ENCODE data around the gene JAKMIP3.

Gene JAKMIP3

DNA sequence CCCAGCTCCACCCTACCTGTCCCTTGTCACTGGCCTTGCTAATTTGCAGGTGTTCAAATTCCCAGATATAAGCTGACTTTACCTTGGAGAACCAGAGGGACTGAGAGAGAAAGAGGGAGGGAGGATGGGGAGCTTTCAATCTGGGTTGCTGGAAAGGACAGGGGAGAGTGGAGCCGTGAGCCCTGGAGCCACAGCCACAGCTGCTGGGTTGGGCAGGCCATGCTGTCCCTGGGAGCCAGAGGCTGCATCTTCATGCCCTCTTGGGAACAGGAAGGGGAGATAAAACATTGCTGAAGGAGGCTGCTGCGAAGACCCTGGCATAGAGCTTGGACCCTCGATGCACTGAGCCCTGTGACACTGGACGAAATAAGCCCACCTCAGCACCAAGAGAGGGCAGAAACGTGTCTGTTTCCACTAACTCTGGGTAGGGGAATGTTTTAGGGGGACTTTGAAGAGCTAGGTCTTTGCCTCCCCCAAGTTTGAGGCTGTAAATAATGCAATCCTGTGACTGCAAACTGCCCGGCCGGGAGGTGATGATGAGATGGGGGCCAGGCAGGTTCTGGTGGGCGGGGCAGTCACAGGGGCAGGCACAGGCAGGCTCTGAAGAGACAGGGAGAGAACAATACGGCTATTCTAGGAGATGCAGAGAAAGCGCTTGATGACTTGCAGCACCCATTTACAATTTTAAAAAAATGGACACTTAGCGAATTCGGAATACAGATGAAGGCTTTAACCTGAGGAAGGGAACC lies 5.8 kb upstream of the JAKMIP3 start:
- H3K27me3 ChIP-seq (ENCODE audit: insufficient read depth, low read length, poor library complexity), result no peaks in the 10 kb centered on the region
- H3K36me3 ChIP-seq (ENCODE audit: insufficient read depth, low read length), result no peaks in the 10 kb centered on the region
- DNase-seq (no peak), ATAC-seq (ENCODE audit: insufficient read depth, low read depth) (no peak)
- no peaks in the 10 kb centered on the region for H3K79me2 ChIP-seq (ENCODE audit: insufficient read depth, low read length)
- peaks cover 2% of the 10 kb centered on the region; the same call in 1 of the 2 replicates for H4K20me1 ChIP-seq (ENCODE audit: insufficient read depth, low read length)
- H3K9ac ChIP-seq (ENCODE audit: low read depth, low read length), result no peak overlapping the region
- H3K4me1 ChIP-seq (ENCODE audit: insufficient read depth, low read length), result no peaks in the 10 kb centered on the region
- H3K4me3 ChIP-seq (ENCODE audit: low read depth in 1 of 2, low read length in 2 of 2), result no peak overlapping the region
- TF ChIP-seq EZH2 (IDR thresholded peaks at IDR 0.05; ENCODE audit: borderline replicate concordance, low read depth, low read length, severe bottlenecking), result no peak
- no peak overlapping the region for H3K27ac ChIP-seq (ENCODE audit: low read length)
- no peak overlapping the region for H2AFZ ChIP-seq (ENCODE audit: low read depth, low read length)
- H3K4me2 ChIP-seq (ENCODE audit: insufficient read depth, low read length), result no peak overlapping the region
- no peaks in the 10 kb centered on the region for H3K9me3 ChIP-seq (ENCODE audit: insufficient read depth, low read length, severe bottlenecking)

DNA sequence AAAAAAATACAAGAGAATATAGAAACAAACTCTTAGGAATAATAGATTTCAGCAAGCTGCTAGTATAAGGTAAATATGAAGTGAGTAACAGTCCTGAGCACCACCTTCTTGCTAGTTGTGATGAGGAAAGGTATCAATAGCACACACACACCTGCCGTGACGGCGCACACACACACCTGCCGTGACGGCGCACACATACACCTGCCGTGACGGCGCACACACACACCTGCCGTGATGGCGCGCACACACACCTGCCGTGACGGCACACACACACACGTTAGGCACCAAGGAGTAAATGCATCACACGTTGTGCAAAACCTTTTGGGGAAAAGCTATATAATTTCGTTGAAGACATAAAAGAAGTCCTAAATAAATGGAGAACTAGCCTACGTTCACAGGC lies 4.7 kb upstream of the JAKMIP3 start:
- no peaks in the 10 kb centered on the region for H3K36me3 ChIP-seq (ENCODE audit: insufficient read depth, low read length)
- H3K79me2 ChIP-seq (ENCODE audit: insufficient read depth, low read length), result no peaks in the 10 kb centered on the region
- H3K27me3 ChIP-seq (ENCODE audit: insufficient read depth, low read length, poor library complexity), result no peaks in the 10 kb centered on the region
- H3K4me2 ChIP-seq (ENCODE audit: insufficient read depth, low read length), result no peak overlapping the region
- H2AFZ ChIP-seq (ENCODE audit: low read depth, low read length), result no peak overlapping the region
- H3K9me3 ChIP-seq (ENCODE audit: insufficient read depth, low read length, severe bottlenecking), result no peaks in the 10 kb centered on the region
- no peak overlapping the region for H3K27ac ChIP-seq (ENCODE audit: low read length)
- DNase-seq (no peak), ATAC-seq (ENCODE audit: insufficient read depth, low read depth) (no peak)
- no peak for TF ChIP-seq EZH2 (IDR thresholded peaks at IDR 0.05; ENCODE audit: borderline replicate concordance, low read depth, low read length, severe bottlenecking)
- TF ChIP-seq, protein P1, sequence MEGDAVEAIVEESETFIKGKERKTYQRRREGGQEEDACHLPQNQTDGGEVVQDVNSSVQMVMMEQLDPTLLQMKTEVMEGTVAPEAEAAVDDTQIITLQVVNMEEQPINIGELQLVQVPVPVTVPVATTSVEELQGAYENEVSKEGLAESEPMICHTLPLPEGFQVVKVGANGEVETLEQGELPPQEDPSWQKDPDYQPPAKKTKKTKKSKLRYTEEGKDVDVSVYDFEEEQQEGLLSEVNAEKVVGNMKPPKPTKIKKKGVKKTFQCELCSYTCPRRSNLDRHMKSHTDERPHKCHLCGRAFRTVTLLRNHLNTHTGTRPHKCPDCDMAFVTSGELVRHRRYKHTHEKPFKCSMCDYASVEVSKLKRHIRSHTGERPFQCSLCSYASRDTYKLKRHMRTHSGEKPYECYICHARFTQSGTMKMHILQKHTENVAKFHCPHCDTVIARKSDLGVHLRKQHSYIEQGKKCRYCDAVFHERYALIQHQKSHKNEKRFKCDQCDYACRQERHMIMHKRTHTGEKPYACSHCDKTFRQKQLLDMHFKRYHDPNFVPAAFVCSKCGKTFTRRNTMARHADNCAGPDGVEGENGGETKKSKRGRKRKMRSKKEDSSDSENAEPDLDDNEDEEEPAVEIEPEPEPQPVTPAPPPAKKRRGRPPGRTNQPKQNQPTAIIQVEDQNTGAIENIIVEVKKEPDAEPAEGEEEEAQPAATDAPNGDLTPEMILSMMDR (IDR thresholded peaks at IDR 0.05; ENCODE audit: borderline replicate concordance, extremely low read depth, low read length, poor library complexity, severe bottlenecking), result no peak
- peaks cover 2% of the 10 kb centered on the region; the same call in 1 of the 2 replicates for H4K20me1 ChIP-seq (ENCODE audit: insufficient read depth, low read length)
- no peak overlapping the region for H3K4me3 ChIP-seq (ENCODE audit: low read depth in 1 of 2, low read length in 2 of 2)
- no peak overlapping the region for H3K9ac ChIP-seq (ENCODE audit: low read depth, low read length)
- H3K4me1 ChIP-seq (ENCODE audit: insufficient read depth, low read length), result no peaks in the 10 kb centered on the region

DNA sequence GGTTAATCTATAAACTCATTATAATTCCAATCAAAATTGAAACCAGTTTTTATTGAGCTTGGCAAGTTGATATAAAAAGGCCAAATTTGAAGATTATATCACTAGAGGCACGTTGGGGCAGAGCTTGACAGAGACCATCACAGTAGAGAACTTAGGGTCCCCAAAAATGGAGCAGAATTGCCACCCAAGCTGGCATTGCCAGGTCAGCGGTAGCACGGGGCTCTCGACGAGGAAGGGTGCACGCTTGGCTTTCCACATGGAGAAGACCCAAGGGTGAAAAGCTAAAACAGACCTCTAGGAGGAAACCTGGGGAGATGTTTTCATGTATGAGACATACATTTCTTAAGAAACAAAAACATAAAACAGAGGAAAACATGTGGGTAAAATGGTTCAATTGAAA lies 4.3 kb upstream of the JAKMIP3 start:
- Histone ChIP-seq H3K9ac (ENCODE audit: low read depth, low read length) (no peak overlapping the region), H3K4me3 (ENCODE audit: low read depth in 1 of 2, low read length in 2 of 2) (no peak overlapping the region), H3K36me3 (ENCODE audit: insufficient read depth, low read length) (no peaks in the 10 kb centered on the region), H3K9me3 (ENCODE audit: insufficient read depth, low read length, severe bottlenecking) (no peaks in the 10 kb centered on the region), H3K79me2 (ENCODE audit: insufficient read depth, low read length) (no peaks in the 10 kb centered on the region), H2AFZ (ENCODE audit: low read depth, low read length) (no peak overlapping the region), H3K27me3 (ENCODE audit: insufficient read depth, low read length, poor library complexity) (no peaks in the 10 kb centered on the region), H4K20me1 (ENCODE audit: insufficient read depth, low read length) (peaks cover 2% of the 10 kb centered on the region; the same call in 1 of the 2 replicates), H3K4me1 (ENCODE audit: insufficient read depth, low read length) (no peaks in the 10 kb centered on the region), H3K4me2 (ENCODE audit: insufficient read depth, low read length) (no peak overlapping the region), H3K27ac (ENCODE audit: low read length) (no peak overlapping the region)
- ATAC-seq (ENCODE audit: insufficient read depth, low read depth) (no peak), DNase-seq (no peak)
- TF ChIP-seq, protein P1 (IDR thresholded peaks at IDR 0.05; ENCODE audit: borderline replicate concordance, extremely low read depth, low read length, poor library complexity, severe bottlenecking), result no peak

DNA sequence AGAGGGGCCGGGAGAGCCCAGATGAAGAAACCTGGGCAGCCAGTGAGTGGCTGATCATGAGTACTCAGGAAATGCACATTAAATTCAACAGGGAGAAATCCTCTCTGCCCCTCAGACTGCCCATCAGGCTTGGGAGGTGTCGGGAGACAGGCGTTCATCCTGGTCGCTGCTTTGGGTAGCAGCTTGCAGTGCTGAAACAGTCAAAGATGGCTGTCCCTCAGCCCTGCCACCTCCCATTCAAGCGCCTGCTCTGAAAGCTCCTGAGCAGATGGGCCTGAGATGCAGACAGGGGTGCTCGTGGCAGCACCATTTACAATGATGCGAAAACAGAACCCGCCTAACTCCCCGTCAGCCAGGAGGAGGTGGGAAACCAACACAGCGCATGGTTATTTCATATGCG lies 3.6 kb upstream of the JAKMIP3 start:
- ATAC-seq (ENCODE audit: insufficient read depth, low read depth), result no peak
- Histone ChIP-seq H3K36me3 (ENCODE audit: insufficient read depth, low read length) (no peaks in the 10 kb centered on the region), H3K79me2 (ENCODE audit: insufficient read depth, low read length) (no peaks in the 10 kb centered on the region), H3K9ac (ENCODE audit: low read depth, low read length) (no peak overlapping the region), H3K27ac (ENCODE audit: low read length) (no peak overlapping the region), H4K20me1 (ENCODE audit: insufficient read depth, low read length) (peaks cover 2% of the 10 kb centered on the region; the same call in 1 of the 2 replicates), H3K27me3 (ENCODE audit: insufficient read depth, low read length, poor library complexity) (no peaks in the 10 kb centered on the region), H3K4me2 (ENCODE audit: insufficient read depth, low read length) (no peak overlapping the region), H3K9me3 (ENCODE audit: insufficient read depth, low read length, severe bottlenecking) (no peaks in the 10 kb centered on the region), H2AFZ (ENCODE audit: low read depth, low read length) (no peak overlapping the region), H3K4me3 (ENCODE audit: low read depth in 1 of 2, low read length in 2 of 2) (no peak overlapping the region), H3K4me1 (ENCODE audit: insufficient read depth, low read length) (no peaks in the 10 kb centered on the region)
- TF ChIP-seq, protein P1 (IDR thresholded peaks at IDR 0.05; ENCODE audit: borderline replicate concordance, extremely low read depth, low read length, poor library complexity, severe bottlenecking), result no peak
- TF ChIP-seq EZH2 (IDR thresholded peaks at IDR 0.05; ENCODE audit: borderline replicate concordance, low read depth, low read length, severe bottlenecking), result no peak
- no peak for DNase-seq
